ENCODE measurements around the gene GPC2.

The GPC2 gene

GRCh38 chr7:100166970-100167911 is 9.9 kb downstream of the GPC2 start:
- no peak for DNase-seq

- no peak for DNase-seq
Measured at GRCh38 chr7:100166317-100166940, 10.8 kb downstream of the GPC2 start.

- DNase-seq = no peak
Measured at GRCh38 chr7:100163871-100164270, 13.3 kb downstream of the GPC2 start.

DNA sequence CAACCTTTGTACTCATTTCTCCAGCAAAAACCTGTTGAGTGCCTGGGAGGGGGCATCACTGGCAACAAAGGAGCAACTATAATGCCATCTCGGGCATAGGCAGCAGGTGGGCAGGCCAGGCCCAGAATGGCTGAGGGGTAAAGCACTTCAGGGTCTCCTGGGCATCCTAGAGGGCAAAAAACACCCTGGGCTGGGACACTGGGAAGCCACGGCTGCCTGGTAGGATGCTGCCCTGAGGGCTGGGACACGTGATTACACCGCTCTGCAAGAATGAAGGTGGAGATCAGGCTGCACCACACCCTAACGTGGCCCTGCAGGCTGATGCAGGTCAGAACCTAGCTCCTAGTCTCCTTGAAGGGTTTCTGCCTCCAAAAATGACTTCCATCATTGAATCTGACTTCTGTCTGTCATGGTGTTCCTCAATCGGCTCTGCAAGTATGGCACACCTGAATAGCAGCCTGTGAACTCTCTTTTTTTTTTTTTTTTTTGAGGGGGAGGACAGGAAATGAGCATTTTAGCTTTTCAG is 14.1 kb downstream of the GPC2 start:
- DNase-seq = no peak

GRCh38 chr7:100160067-100160466 is 17.1 kb downstream of the GPC2 start:
- no peak for DNase-seq

DNA sequence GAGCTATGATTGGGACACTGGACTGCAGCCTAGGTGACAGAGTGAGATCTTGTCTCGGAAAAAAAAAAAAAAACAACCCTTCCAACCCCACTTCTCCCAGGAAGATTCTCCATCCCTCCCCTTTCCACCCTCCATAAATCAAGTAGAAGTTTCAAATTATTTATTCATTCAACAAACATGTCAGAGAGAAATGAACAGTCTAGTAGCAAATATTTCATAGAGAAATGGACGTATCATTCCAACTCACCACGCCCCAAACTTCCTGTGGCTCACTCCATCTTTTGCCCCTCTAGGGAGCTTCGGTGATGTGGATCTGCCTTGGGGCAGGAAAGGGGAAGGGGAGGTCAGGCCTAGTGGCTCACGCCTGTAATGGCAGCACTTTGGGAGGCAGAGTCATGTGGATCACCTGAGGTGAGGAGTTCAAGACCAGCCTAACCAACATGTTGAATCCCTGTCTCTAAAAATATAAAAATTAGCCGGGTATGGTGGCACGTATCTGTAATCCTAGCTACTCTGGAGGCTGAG is 18.0 kb downstream of the GPC2 start:
- no peak for DNase-seq

- DNase-seq = peak; percentile 77
Measured at GRCh38 chr7:100158229-100159098, 18.7 kb downstream of the GPC2 start, which contains the start of gene TRAPPC14. Gene TRAPPC14 (minus strand): TSS chr7:100158723. CDS start chr7:100158499, 224 bp downstream.

DNA sequence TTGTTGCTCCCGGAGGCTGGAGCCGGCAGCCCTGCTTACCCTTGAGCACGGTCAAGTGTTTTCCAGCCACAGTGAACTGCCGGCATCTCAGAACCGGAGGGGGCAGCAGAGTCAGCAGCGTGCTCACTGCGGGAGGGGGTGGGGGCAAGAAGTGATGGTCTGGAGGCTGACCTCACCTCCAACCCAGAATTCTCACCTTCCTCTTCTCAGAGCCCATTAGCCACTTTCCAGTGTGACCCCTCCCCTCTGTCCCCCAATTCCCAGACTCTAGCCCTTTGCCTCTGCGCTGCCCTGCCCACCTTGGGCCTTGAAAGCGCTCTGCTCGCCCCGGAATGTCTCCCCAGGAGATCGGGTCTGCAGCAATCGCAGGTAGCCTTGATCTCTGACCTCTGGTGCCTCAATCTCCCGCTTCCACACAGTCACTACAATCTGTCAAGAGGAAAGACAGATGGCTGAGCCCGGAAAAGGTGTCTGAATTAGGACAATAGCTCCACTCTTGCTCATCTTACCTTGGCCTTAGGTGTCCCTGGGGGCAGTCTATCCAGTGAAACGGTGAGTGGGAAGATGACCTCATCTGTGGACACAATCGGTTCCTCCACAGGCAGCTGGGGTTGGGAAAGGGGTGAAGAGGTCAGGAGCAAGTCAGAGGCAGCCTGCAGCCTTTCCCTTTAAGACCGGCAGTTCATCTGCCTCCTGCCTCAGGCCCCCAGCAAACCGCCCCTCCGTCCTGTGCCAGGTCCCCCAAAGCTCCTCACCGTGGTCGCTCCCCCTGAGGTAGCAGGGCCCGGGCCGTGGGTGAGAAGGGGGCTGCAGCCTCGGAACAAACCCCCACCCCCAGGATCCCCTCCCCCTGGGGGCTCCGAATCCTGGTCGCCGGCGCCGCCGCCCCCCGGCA is 19.6 kb downstream of the GPC2 start:
- DNase-seq = peak; percentile 45

DNA sequence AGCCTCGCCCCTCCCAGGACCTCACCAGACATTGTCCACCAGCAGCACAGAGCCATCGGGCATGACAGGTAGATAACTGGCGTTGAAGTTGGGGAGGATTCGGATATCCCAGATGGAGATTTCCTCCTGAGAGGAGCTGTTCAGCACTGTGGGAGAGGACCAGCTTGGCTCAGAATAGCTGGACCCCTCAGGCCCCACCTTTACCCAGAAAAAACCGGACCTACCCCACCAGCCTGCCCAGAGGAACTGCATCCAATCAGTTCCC is 20.2 kb downstream of the GPC2 start:
- DNase-seq = no peak

DNA sequence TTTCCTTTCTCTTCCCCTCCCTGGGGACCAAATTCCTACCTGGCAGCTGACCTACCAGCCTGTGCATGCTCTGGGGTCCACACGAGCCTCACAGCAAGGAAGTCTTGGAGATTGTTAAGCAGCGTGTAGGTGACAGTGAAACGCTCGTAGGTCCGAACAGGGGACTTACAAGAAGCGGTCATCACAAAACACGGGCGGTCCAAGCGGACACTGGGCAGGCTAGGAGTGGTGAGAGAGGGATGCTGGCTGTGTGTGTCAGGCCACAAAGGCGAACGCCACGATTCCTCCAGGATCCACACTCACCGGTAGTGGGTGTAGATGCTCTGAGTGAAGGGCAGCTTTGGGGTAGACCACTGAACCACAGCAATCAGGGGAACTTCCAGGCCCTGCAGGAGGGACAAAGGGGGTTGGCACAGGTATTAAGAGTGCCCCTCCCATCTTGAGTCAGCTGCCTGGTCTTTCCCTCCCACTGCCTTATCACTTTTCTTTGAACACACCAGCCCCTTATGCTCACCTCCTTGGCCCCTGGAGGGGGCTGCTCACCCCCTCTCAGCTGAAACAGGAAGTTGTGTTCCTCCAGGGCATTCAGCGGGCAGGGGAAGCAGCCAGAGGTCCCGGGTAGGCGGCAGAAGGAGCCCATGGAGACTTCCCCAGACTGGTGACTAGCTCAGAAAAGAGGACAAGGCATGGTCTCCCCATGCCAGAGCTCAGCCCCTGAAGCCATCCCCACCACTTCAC is 20.7 kb downstream of the GPC2 start:
- peak; percentile 10 for DNase-seq

DNA sequence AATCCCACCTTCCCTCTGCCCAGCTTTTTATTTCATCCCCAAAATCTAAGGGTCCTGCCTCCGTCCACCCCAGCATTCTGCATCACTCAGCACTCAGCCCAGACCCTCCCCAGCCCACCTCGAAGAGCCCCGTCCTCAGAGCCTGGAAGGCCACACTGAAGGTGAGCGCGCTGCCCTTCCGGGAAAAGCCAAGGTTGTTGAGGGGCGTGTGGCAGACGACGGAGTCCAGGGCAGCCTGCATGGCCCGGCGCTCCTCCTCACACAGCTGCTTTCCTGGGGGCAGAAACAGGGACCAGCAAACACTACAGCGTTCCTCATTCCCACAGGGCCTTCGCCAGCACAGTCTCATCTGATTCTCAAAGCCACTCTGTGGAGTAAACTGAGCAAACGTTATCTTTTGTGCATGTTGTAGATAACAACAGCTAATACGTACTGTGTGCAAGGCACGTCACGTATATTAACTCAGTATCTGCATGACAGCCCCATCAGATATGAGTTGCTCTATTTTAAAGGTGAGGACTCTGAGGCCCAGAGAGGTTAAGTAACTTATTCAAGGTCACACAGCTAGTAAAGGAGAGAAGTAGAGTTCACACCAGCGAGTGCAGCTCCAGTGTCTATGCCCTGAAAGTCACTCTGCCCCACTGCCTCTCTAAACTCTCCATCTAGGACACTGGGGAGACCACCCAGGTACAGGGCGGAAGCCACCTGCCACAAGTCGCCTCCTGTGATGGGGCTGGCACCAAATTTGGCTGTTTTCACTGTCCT is 21.4 kb downstream of the GPC2 start:
- DNase-seq = no peak

GRCh38 chr7:100154651-100155491 is 22.3 kb downstream of the GPC2 start:
- no peak for DNase-seq

- DNase-seq = no peak
Measured at GRCh38 chr7:100153708-100154535, 23.3 kb downstream of the GPC2 start.

GRCh38 chr7:100152937-100153666 is 24.1 kb downstream of the GPC2 start:
- DNase-seq = no peak

DNA sequence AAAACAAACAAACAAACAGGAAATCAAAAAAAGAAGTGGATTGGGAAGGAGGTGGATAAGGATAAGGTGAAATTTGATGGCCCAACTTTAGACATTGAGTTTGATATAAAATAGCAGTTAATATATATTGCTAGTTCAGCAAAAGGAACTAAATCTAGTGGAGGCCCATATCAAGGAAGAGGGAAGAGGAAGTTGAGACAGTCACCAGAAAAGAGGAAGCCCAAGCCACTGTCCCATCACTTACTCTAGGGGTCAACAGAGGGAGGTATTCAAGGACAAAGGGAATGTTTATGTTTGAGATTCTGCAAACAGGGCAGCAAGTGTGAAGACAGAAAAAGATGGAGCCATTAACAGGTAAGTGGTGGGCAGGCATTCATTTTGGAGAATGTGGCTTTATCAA is 24.8 kb downstream of the GPC2 start:
- DNase-seq = peak; percentile 86

GRCh38 chr7:100148559-100149328 is 28.4 kb downstream of the GPC2 start, which contains the start of gene LAMTOR4:
Gene LAMTOR4 (plus strand): TSS chr7:100148918. CDS start chr7:100148973, 55 bp downstream.
- peak; percentile 99 for DNase-seq

DNA sequence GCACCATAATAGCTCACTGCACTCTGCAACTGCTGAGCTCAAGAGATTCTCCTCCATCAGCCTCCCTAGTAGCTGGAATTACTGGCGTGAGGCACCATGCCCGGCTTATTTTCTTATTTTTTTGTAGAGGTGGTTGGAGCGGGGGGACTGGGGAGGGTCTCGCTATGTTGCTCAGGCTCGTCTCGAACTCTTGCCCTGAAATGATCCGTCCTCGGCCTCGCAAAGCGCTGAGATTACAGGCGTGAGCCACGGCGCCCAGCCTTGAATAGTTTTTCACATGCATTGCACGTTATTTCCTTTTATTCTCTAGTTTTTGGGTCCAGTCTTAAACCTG is 29.0 kb downstream of the GPC2 start:
- DNase-seq = no peak

Data from MV-4-11 (cell line).